PFSK-1 (cell line): ENCODE measurements around the gene CNNM4.

Experiments used
- FOXP2 ChIP-seq: optimal IDR thresholded peaks from 2 replicates; pipeline ENCODE3; 2011; ENCODE audit warnings: borderline replicate concordance, control low read depth, inconsistent platforms; ENCODE audit not compliant: insufficient read depth; ENCODE audit errors: extremely low read length, extremely low read depth
- POLR2AphosphoS5 ChIP-seq: IDR thresholded peaks from 2 replicates; pipeline ENCODE4 v1.6.1; 2012; ENCODE audit warnings: low read depth, mild to moderate bottlenecking, control low read depth, low read length, moderate library complexity
- SIN3A ChIP-seq: IDR thresholded peaks from 2 replicates; pipeline ENCODE4 v1.6.1; 2012; ENCODE audit warnings: mild to moderate bottlenecking, low read length, moderate library complexity, borderline replicate concordance; ENCODE audit not compliant: insufficient read depth
- TAF1 ChIP-seq: IDR thresholded peaks from 2 replicates; pipeline ENCODE4 v1.6.1; 2012; ENCODE audit warnings: low read length, control low read depth, borderline replicate concordance; ENCODE audit not compliant: insufficient read depth
- TF ChIP-seq, protein P1 (sequence below), 2 experiments: IDR thresholded peaks; 2 replicates each; pipeline versions ENCODE4 v1.6.1 to v1.8.0; 2011 to 2012; ENCODE audit warnings: low read depth in 2 of 2, low read length in 2 of 2, control low read depth in 1 of 2, inconsistent platforms in 1 of 2, mild to moderate bottlenecking in 1 of 2, moderate library complexity in 1 of 2; ENCODE audit not compliant: insufficient read depth in 1 of 2

DNA sequence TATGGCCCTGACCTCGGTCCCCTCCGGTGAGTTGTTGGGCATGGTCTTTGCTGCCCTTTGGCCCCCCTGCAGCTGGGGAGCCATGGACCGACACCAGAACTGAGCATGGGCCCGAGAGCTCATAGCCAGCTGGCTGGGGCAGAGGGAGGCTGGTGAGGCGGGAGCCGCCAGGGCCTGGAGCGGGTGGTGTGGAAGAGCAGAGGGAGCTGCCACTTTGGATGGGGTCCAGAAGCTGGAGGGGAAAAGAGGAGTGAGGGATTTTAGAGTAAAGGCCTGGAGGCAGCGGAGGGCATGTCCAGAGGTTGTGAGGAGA, 38.9 kb downstream of the CNNM4 start:
- TF ChIP-seq POLR2AphosphoS5, result no peak
- TF ChIP-seq, protein P1, sequence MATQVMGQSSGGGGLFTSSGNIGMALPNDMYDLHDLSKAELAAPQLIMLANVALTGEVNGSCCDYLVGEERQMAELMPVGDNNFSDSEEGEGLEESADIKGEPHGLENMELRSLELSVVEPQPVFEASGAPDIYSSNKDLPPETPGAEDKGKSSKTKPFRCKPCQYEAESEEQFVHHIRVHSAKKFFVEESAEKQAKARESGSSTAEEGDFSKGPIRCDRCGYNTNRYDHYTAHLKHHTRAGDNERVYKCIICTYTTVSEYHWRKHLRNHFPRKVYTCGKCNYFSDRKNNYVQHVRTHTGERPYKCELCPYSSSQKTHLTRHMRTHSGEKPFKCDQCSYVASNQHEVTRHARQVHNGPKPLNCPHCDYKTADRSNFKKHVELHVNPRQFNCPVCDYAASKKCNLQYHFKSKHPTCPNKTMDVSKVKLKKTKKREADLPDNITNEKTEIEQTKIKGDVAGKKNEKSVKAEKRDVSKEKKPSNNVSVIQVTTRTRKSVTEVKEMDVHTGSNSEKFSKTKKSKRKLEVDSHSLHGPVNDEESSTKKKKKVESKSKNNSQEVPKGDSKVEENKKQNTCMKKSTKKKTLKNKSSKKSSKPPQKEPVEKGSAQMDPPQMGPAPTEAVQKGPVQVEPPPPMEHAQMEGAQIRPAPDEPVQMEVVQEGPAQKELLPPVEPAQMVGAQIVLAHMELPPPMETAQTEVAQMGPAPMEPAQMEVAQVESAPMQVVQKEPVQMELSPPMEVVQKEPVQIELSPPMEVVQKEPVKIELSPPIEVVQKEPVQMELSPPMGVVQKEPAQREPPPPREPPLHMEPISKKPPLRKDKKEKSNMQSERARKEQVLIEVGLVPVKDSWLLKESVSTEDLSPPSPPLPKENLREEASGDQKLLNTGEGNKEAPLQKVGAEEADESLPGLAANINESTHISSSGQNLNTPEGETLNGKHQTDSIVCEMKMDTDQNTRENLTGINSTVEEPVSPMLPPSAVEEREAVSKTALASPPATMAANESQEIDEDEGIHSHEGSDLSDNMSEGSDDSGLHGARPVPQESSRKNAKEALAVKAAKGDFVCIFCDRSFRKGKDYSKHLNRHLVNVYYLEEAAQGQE (IDR thresholded peaks at IDR 0.05; ENCODE audit: insufficient read depth in 1 of 2, low read depth in 2 of 2, low read length in 2 of 2), result no peak
- no peak for TF ChIP-seq TAF1
- TF ChIP-seq SIN3A, result no peak
- TF ChIP-seq FOXP2, result no peak
